Liver (tissue), 9 donors: ENCODE data around the gene NEK2. TPM values are rescaled to one million over a fixed set of nuclear protein-coding genes. Genes with fewer than 3 reads are reported as not detected.

ENCODE experiments used
- DNase-seq: peaks from one replicate; pipeline ENCODE4 v3.0.0-alpha.2; 2017; ENCODE audit warnings: low spot score
- H3K27ac ChIP-seq, 2 donors: one replicate each; pipeline ENCODE4 v1.7.0; 2013; ENCODE audit warnings: inconsistent platforms in 2 of 2, low read length in 2 of 2, control low read depth in 1 of 2, low read depth in 1 of 2, mild to moderate bottlenecking in 1 of 2
- H3K27me3 ChIP-seq, 4 donors: one replicate each; pipeline versions ENCODE4 v1.6.1 to v1.7.0; 2013; ENCODE audit warnings: low read length in 3 of 4, inconsistent platforms in 1 of 4, mild to moderate bottlenecking in 1 of 4, moderate library complexity in 1 of 4; ENCODE audit not compliant: control insufficient read depth in 4 of 4, insufficient read depth in 4 of 4
- H3K36me3 ChIP-seq, 4 donors: one replicate each; pipeline versions ENCODE4 v1.6.1 to v1.7.0; 2013; ENCODE audit warnings: low read length in 3 of 4, mild to moderate bottlenecking in 3 of 4, low read depth in 1 of 4, moderate library complexity in 1 of 4; ENCODE audit not compliant: control insufficient read depth in 4 of 4, insufficient read depth in 3 of 4
- H3K4me1 ChIP-seq, 4 donors: one replicate each; pipeline versions ENCODE4 v1.6.1 to v1.7.0; 2013; ENCODE audit warnings: low read length in 3 of 4, mild to moderate bottlenecking in 3 of 4, moderate library complexity in 1 of 4; ENCODE audit not compliant: control insufficient read depth in 4 of 4, insufficient read depth in 4 of 4
- H3K4me3 ChIP-seq, 3 donors: one replicate each; pipeline versions ENCODE4 v1.6.1 to v1.7.0; 2013; ENCODE audit warnings: low read length in 3 of 3, control low read depth in 1 of 3, low read depth in 1 of 3, mild to moderate bottlenecking in 1 of 3
- H3K9ac ChIP-seq, 2 donors: one replicate each; pipeline ENCODE4 v1.7.0; 2013; ENCODE audit warnings: low read length in 2 of 2, mild to moderate bottlenecking in 2 of 2, moderate library complexity in 2 of 2, control low read depth in 1 of 2, low read depth in 1 of 2
- H3K9me3 ChIP-seq, 4 donors: one replicate each; pipeline versions ENCODE4 v1.6.1 to v1.7.0; 2013; ENCODE audit warnings: low read length in 3 of 4; ENCODE audit not compliant: control insufficient read depth in 4 of 4
- ATF3 ChIP-seq: IDR thresholded peaks from 2 replicates; pipeline ENCODE4 v1.6.1; 2016; ENCODE audit warnings: antibody characterized with exemption
- CTCF ChIP-seq: fragments of 150-350 bp; IDR thresholded peaks from 2 replicates; pipeline ENCODE4 v1.5.1; 2017; ENCODE audit warnings: improper control_type of control experiment, low read depth, low read length; ENCODE audit not compliant: missing input control
- EGR1 ChIP-seq, 2 donors: IDR thresholded peaks; 2 replicates each; pipeline ENCODE4 v1.6.1; 2016 to 2018; ENCODE audit warnings: antibody characterized with exemption in 2 of 2, low read depth in 2 of 2
- FOXA1 ChIP-seq: IDR thresholded peaks from 2 replicates; pipeline ENCODE4 v1.6.1; 2016; ENCODE audit warnings: antibody characterized with exemption
- GABPA ChIP-seq, 2 donors: IDR thresholded peaks in 1 of 2; conservative IDR thresholded peaks in 1 of 2; 2 replicates each; pipeline ENCODE4 v1.6.1; 2016; ENCODE audit warnings: antibody characterized with exemption in 2 of 2, mild to moderate bottlenecking in 1 of 2, moderate library complexity in 1 of 2
- HNF4A ChIP-seq, 2 donors: conservative IDR thresholded peaks; 2 replicates each; pipeline ENCODE4 v1.6.1; 2016; ENCODE audit warnings: antibody characterized with exemption in 2 of 2, mild to moderate bottlenecking in 2 of 2
- HNF4G ChIP-seq: IDR thresholded peaks from 2 replicates; pipeline ENCODE4 v1.6.1; 2016; ENCODE audit warnings: antibody characterized with exemption
- JUND ChIP-seq, 2 donors: IDR thresholded peaks; 2 replicates each; pipeline ENCODE4 v1.6.1; 2016; ENCODE audit warnings: antibody characterized with exemption in 2 of 2
- MAX ChIP-seq: IDR thresholded peaks from 2 replicates; pipeline ENCODE4 v1.6.1; 2016; ENCODE audit warnings: antibody characterized with exemption
- NR2F2 ChIP-seq: IDR thresholded peaks from 2 replicates; pipeline ENCODE4 v1.6.1; 2016; ENCODE audit warnings: antibody characterized with exemption
- RAD21 ChIP-seq, 2 donors: IDR thresholded peaks; 2 replicates each; pipeline ENCODE4 v1.6.1; 2016; ENCODE audit warnings: antibody characterized with exemption in 2 of 2, mild to moderate bottlenecking in 2 of 2
- REST ChIP-seq: IDR thresholded peaks from 2 replicates; pipeline ENCODE4 v1.6.1; 2016; ENCODE audit warnings: antibody characterized with exemption, mild to moderate bottlenecking
- RXRA ChIP-seq, 2 donors: IDR thresholded peaks; 2 replicates each; pipeline ENCODE4 v1.6.1; 2017 to 2018; ENCODE audit warnings: antibody characterized with exemption in 2 of 2, mild to moderate bottlenecking in 1 of 2
- SP1 ChIP-seq: IDR thresholded peaks from 2 replicates; pipeline ENCODE4 v1.6.1; 2018; ENCODE audit warnings: antibody characterized with exemption, mild to moderate bottlenecking
- TAF1 ChIP-seq: conservative IDR thresholded peaks from 2 replicates; pipeline ENCODE4 v1.6.1; 2016; ENCODE audit warnings: antibody characterized with exemption, mild to moderate bottlenecking
- YY1 ChIP-seq: IDR thresholded peaks from 2 replicates; pipeline ENCODE4 v1.6.1; 2016; ENCODE audit warnings: antibody characterized with exemption, mild to moderate bottlenecking
- WGBS: extraction: QIAGEN DNeasy Blood & Tissue Kit; methylation state at CpG from one replicate; pipeline ENCODE4 v1.1.7; 2013; 5-methylcytosine and 5-hydroxymethylcytosine counted together
- polyA plus RNA-seq, 2 donors: library from polyadenylated mRNA; stranded (reverse) in 1 of 2; unstranded in 1 of 2; fragments of 200-250 nt in 1 of 2; fragments of >200 nt in 1 of 2; fragmentation: Nextera tagmentation in 1 of 2; extraction: Ambion mirVana in 1 of 2; gene quantifications; one replicate each; pipeline versions ENCODE4 v1.2.1 to v1.2.3, GENCODE V29; 2013 to 2015
- total RNA-seq, 2 donors: library from RNA; depleted of rRNA; stranded (reverse); fragments of >200 nt; gene quantifications; one replicate each; pipeline ENCODE4 v1.2.3, GENCODE V29; 2014
- donor health status: healthy.
- donor health status: healthy.
- donor health status: healthy.
- donor health status: healthy.
- donor health status: healthy.

NEK2 gene
- total and polyA plus RNA-seq, 4 donors, result 0.29 to 25.7 (median 1.3) TPM; not detected in 1

GRCh38 chr1:211685823-211686222 is 10.4 kb upstream of the NEK2 start:
- TF ChIP-seq TAF1, result no peak
- no peak for TF ChIP-seq NR2F2
- no peak for TF ChIP-seq CTCF
- no peak for TF ChIP-seq SP1
- no peak for TF ChIP-seq ATF3
- TF ChIP-seq GABPA (IDR thresholded peaks at IDR 0.05 in 1 of 2, conservative IDR thresholded peaks at IDR 0.05 in 1 of 2), result no peak
- TF ChIP-seq HNF4G, result no peak
- no peak for TF ChIP-seq JUND (IDR thresholded peaks at IDR 0.05)
- TF ChIP-seq REST, result no peak
- no peak for TF ChIP-seq MAX
- no peak for TF ChIP-seq YY1
- no peak for TF ChIP-seq RAD21 (IDR thresholded peaks at IDR 0.05)
- no peak for TF ChIP-seq EGR1 (IDR thresholded peaks at IDR 0.05; ENCODE audit: low read depth in 2 of 2)
- no peak for TF ChIP-seq HNF4A (conservative IDR thresholded peaks at IDR 0.05)
- TF ChIP-seq FOXA1, result no peak
- no peak for TF ChIP-seq RXRA (IDR thresholded peaks at IDR 0.05)
- peaks cover 0 to 10% (median 2%) of the 10 kb centered on the region in 4 donors for H3K4me1 ChIP-seq
- no peak overlapping the region for H3K4me3 ChIP-seq
- H3K27ac ChIP-seq, result no peak overlapping the region
- no peak for DNase-seq
- no peaks in the 10 kb centered on the region for H3K9me3 ChIP-seq
- 95% methylated on average over 7 of the region's 7 CpGs for WGBS
- no peaks in the 10 kb centered on the region for H3K27me3 ChIP-seq
- H3K9ac ChIP-seq, result no peak overlapping the region
- H3K36me3 ChIP-seq, result no peaks in the 10 kb centered on the region

GRCh38 chr1:211684791-211685190 is 9.4 kb upstream of the NEK2 start:
- no peak overlapping the region for H3K4me3 ChIP-seq
- WGBS, result 91% methylated on average over 3 of the region's 3 CpGs
- DNase-seq, result no peak
- H3K27me3 ChIP-seq, result no peaks in the 10 kb centered on the region
- peaks cover 0 to 13% (median 2%) of the 10 kb centered on the region in 4 donors for H3K4me1 ChIP-seq
- H3K9me3 ChIP-seq, result no peaks in the 10 kb centered on the region
- H3K9ac ChIP-seq, result no peak overlapping the region
- no peaks in the 10 kb centered on the region for H3K36me3 ChIP-seq
- TF ChIP-seq GABPA (IDR thresholded peaks at IDR 0.05 in 1 of 2, conservative IDR thresholded peaks at IDR 0.05 in 1 of 2) (no peak), RAD21 (IDR thresholded peaks at IDR 0.05) (no peak)
- H3K27ac ChIP-seq, result no peak overlapping the region
